SK-N-SH treated with all-trans-retinoic acid at 6 μM for 48 hours (cell line): ENCODE measurements around the gene DNAJC9.

Experiments
- ATAC-seq: fragments of 200-7000 bp; cut with Tn5 transposase; 3 replicates; pipeline ENCODE4 v1.9.1; 2020; ENCODE audit warnings: mild to moderate bottlenecking, moderate library complexity
- ARNTL ChIP-seq: fragments of 450-650 bp; formaldehyde crosslinking; IDR thresholded peaks from 2 replicates; pipeline ENCODE4 v1.5.0; 2020; ENCODE audit warnings: low read depth, mild to moderate bottlenecking, moderate library complexity, borderline replicate concordance
- BACH2 ChIP-seq: fragments of 250-450 bp; sonication (Bioruptor Pico); IDR thresholded peaks from 2 replicates; pipeline ENCODE4 v1.9.0; 2021; ENCODE audit warnings: mild to moderate bottlenecking, borderline replicate concordance
- CSDC2 ChIP-seq: fragments of 250-450 bp; sonication (Bioruptor Pico); IDR thresholded peaks from 2 replicates; pipeline ENCODE4 v1.5.0; 2020; ENCODE audit warnings: mild to moderate bottlenecking, moderate library complexity
- ESRRG ChIP-seq: fragments of 250-450 bp; sonication (Bioruptor Pico); IDR thresholded peaks from 2 replicates; pipeline ENCODE4 v1.6.1; 2021; ENCODE audit warnings: mild to moderate bottlenecking
- GLIS3 ChIP-seq: fragments of 250-450 bp; sonication (Bioruptor Pico); IDR thresholded peaks from 2 replicates; pipeline ENCODE4 v1.5.0; 2020; ENCODE audit warnings: mild to moderate bottlenecking, moderate library complexity
- ISL1 ChIP-seq: fragments of 250-450 bp; sonication (Bioruptor Pico); IDR thresholded peaks from 2 replicates; pipeline ENCODE4 v2.1.2; 2022; ENCODE audit warnings: mild to moderate bottlenecking, moderate library complexity
- OSR1 ChIP-seq: fragments of 250-450 bp; sonication (Bioruptor Pico); IDR thresholded peaks from 2 replicates; pipeline ENCODE4 v1.8.0; 2022; ENCODE audit warnings: moderate library complexity, mild to moderate bottlenecking, inconsistent platforms
- PPARA ChIP-seq: fragments of 250-450 bp; sonication (Bioruptor Pico); IDR thresholded peaks from 2 replicates; pipeline ENCODE4 v1.5.0; 2020; ENCODE audit warnings: mild to moderate bottlenecking, borderline replicate concordance
- RARB ChIP-seq: fragments of 250-450 bp; sonication (Bioruptor Pico); IDR thresholded peaks from 2 replicates; pipeline ENCODE4 v1.8.0; 2021; ENCODE audit warnings: mild to moderate bottlenecking, moderate library complexity
- SNAI2 ChIP-seq: fragments of 250-450 bp; sonication (Bioruptor Pico); IDR thresholded peaks from 2 replicates; pipeline ENCODE4 v1.5.0; 2020; ENCODE audit warnings: mild to moderate bottlenecking, moderate library complexity
- TCF4 ChIP-seq: fragments of 250-450 bp; sonication (Bioruptor Pico); IDR thresholded peaks from 2 replicates; pipeline ENCODE4 v1.8.0; 2021; ENCODE audit warnings: mild to moderate bottlenecking, moderate library complexity, borderline replicate concordance
- TOX ChIP-seq: fragments of 250-450 bp; sonication (Bioruptor Pico); IDR thresholded peaks from 2 replicates; pipeline ENCODE4 v1.8.0; 2021; ENCODE audit warnings: mild to moderate bottlenecking, moderate library complexity, borderline replicate concordance
- ZC3H10 ChIP-seq: fragments of 250-450 bp; sonication (Bioruptor Pico); IDR thresholded peaks from 2 replicates; pipeline ENCODE4 v1.5.1; 2021; ENCODE audit warnings: mild to moderate bottlenecking, moderate library complexity
- ZFP3 ChIP-seq: fragments of 250-450 bp; sonication (Bioruptor Pico); IDR thresholded peaks from 2 replicates; pipeline ENCODE4 v1.5.0; 2020; ENCODE audit warnings: mild to moderate bottlenecking, moderate library complexity
- ZFP30 ChIP-seq: fragments of 450-650 bp; formaldehyde crosslinking; IDR thresholded peaks from 2 replicates; pipeline ENCODE4 v1.5.0; 2022; ENCODE audit warnings: mild to moderate bottlenecking, moderate library complexity
- ZNF565 ChIP-seq: fragments of 450-650 bp; formaldehyde crosslinking; conservative IDR thresholded peaks from 2 replicates; pipeline ENCODE4 v1.5.0; 2020; ENCODE audit warnings: low read depth, mild to moderate bottlenecking, moderate library complexity
- ZNF70 ChIP-seq: fragments of 450-650 bp; formaldehyde crosslinking; IDR thresholded peaks from 2 replicates; pipeline ENCODE4 v1.5.0; 2020; ENCODE audit warnings: mild to moderate bottlenecking, moderate library complexity
- ZNF8 ChIP-seq: fragments of 450-650 bp; formaldehyde crosslinking; IDR thresholded peaks from 2 replicates; pipeline ENCODE4 v1.5.0; 2020; ENCODE audit warnings: mild to moderate bottlenecking, moderate library complexity
- TF ChIP-seq, protein P1 (sequence below): fragments of 250-450 bp; sonication (Bioruptor Pico); IDR thresholded peaks from 2 replicates; pipeline ENCODE4 v1.8.0; 2020; ENCODE audit warnings: mild to moderate bottlenecking, moderate library complexity, borderline replicate concordance
- TF ChIP-seq, protein P2 (sequence below): fragments of 250-450 bp; sonication (Bioruptor Pico); IDR thresholded peaks from 2 replicates; pipeline ENCODE4 v1.5.0; 2020; ENCODE audit warnings: mild to moderate bottlenecking, moderate library complexity
- TF ChIP-seq, protein P3 (sequence below): fragments of 250-450 bp; sonication (Bioruptor Pico); IDR thresholded peaks from 2 replicates; pipeline ENCODE4 v1.5.1; 2020; ENCODE audit warnings: low read depth, mild to moderate bottlenecking, moderate library complexity
- TF ChIP-seq, protein P4 (sequence below): fragments of 250-450 bp; sonication (Bioruptor Pico); IDR thresholded peaks from 2 replicates; pipeline ENCODE4 v1.8.0; 2021; ENCODE audit warnings: low read depth, mild to moderate bottlenecking, moderate library complexity, borderline replicate concordance
- TF ChIP-seq, protein P5 (sequence below): fragments of 250-450 bp; sonication (Bioruptor Pico); IDR thresholded peaks from 2 replicates; pipeline ENCODE4 v1.5.1; 2021; ENCODE audit warnings: mild to moderate bottlenecking, moderate library complexity

Gene DNAJC9

DNA sequence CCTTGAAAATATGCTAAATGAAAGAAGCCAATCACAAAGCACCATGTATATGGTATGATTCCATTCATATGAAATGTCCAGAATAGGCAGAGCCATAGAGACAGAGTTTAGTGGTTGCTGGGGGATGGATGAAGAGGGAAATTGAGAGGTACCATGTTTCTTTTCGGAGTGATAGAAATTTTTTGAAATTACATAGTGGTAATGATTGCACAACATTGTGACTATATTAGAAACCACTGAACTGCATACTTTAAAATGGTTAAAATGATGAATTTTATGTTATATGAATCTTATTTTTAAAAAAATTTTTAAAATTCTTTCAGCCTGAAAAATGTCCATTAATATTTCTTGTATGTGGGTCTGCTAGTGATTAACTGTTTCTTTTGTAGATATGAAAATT is 26.1 kb downstream of the DNAJC9 start:
- no peak for TF ChIP-seq ZNF565 (CRISPR knock-in tag)
- TF ChIP-seq ZNF70 (CRISPR knock-in tag) = no peak
- TF ChIP-seq, protein P1, sequence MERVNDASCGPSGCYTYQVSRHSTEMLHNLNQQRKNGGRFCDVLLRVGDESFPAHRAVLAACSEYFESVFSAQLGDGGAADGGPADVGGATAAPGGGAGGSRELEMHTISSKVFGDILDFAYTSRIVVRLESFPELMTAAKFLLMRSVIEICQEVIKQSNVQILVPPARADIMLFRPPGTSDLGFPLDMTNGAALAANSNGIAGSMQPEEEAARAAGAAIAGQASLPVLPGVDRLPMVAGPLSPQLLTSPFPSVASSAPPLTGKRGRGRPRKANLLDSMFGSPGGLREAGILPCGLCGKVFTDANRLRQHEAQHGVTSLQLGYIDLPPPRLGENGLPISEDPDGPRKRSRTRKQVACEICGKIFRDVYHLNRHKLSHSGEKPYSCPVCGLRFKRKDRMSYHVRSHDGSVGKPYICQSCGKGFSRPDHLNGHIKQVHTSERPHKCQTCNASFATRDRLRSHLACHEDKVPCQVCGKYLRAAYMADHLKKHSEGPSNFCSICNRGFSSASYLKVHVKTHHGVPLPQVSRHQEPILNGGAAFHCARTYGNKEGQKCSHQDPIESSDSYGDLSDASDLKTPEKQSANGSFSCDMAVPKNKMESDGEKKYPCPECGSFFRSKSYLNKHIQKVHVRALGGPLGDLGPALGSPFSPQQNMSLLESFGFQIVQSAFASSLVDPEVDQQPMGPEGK (CRISPR knock-in tag) = no peak
- no peak for TF ChIP-seq ZFP30 (CRISPR knock-in tag)
- no peak for TF ChIP-seq ISL1 (CRISPR knock-in tag)
- no peak for TF ChIP-seq RARB
- TF ChIP-seq, protein P2, sequence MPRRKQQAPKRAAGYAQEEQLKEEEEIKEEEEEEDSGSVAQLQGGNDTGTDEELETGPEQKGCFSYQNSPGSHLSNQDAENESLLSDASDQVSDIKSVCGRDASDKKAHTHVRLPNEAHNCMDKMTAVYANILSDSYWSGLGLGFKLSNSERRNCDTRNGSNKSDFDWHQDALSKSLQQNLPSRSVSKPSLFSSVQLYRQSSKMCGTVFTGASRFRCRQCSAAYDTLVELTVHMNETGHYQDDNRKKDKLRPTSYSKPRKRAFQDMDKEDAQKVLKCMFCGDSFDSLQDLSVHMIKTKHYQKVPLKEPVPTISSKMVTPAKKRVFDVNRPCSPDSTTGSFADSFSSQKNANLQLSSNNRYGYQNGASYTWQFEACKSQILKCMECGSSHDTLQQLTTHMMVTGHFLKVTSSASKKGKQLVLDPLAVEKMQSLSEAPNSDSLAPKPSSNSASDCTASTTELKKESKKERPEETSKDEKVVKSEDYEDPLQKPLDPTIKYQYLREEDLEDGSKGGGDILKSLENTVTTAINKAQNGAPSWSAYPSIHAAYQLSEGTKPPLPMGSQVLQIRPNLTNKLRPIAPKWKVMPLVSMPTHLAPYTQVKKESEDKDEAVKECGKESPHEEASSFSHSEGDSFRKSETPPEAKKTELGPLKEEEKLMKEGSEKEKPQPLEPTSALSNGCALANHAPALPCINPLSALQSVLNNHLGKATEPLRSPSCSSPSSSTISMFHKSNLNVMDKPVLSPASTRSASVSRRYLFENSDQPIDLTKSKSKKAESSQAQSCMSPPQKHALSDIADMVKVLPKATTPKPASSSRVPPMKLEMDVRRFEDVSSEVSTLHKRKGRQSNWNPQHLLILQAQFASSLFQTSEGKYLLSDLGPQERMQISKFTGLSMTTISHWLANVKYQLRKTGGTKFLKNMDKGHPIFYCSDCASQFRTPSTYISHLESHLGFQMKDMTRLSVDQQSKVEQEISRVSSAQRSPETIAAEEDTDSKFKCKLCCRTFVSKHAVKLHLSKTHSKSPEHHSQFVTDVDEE (CRISPR knock-in tag) = no peak
- no peak for TF ChIP-seq TOX (CRISPR knock-in tag)
- TF ChIP-seq PPARA (CRISPR knock-in tag) = no peak
- TF ChIP-seq OSR1 (CRISPR knock-in tag) = no peak
- no peak for TF ChIP-seq ZC3H10 (CRISPR knock-in tag)
- TF ChIP-seq ZFP3 (CRISPR knock-in tag) = no peak
- TF ChIP-seq ARNTL (CRISPR knock-in tag) = no peak
- no peak for TF ChIP-seq SNAI2 (CRISPR knock-in tag)
- TF ChIP-seq, protein P3, sequence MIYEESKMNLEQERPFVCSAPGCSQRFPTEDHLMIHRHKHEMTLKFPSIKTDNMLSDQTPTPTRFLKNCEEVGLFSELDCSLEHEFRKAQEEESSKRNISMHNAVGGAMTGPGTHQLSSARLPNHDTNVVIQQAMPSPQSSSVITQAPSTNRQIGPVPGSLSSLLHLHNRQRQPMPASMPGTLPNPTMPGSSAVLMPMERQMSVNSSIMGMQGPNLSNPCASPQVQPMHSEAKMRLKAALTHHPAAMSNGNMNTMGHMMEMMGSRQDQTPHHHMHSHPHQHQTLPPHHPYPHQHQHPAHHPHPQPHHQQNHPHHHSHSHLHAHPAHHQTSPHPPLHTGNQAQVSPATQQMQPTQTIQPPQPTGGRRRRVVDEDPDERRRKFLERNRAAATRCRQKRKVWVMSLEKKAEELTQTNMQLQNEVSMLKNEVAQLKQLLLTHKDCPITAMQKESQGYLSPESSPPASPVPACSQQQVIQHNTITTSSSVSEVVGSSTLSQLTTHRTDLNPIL (CRISPR knock-in tag) = no peak
- no peak for TF ChIP-seq CSDC2 (CRISPR knock-in tag)
- TF ChIP-seq, protein P4, sequence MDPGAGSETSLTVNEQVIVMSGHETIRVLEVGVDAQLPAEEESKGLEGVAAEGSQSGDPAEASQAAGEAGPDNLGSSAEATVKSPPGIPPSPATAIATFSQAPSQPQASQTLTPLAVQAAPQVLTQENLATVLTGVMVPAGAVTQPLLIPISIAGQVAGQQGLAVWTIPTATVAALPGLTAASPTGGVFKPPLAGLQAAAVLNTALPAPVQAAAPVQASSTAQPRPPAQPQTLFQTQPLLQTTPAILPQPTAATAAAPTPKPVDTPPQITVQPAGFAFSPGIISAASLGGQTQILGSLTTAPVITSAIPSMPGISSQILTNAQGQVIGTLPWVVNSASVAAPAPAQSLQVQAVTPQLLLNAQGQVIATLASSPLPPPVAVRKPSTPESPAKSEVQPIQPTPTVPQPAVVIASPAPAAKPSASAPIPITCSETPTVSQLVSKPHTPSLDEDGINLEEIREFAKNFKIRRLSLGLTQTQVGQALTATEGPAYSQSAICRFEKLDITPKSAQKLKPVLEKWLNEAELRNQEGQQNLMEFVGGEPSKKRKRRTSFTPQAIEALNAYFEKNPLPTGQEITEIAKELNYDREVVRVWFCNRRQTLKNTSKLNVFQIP (CRISPR knock-in tag) = no peak
- TF ChIP-seq, protein P5, sequence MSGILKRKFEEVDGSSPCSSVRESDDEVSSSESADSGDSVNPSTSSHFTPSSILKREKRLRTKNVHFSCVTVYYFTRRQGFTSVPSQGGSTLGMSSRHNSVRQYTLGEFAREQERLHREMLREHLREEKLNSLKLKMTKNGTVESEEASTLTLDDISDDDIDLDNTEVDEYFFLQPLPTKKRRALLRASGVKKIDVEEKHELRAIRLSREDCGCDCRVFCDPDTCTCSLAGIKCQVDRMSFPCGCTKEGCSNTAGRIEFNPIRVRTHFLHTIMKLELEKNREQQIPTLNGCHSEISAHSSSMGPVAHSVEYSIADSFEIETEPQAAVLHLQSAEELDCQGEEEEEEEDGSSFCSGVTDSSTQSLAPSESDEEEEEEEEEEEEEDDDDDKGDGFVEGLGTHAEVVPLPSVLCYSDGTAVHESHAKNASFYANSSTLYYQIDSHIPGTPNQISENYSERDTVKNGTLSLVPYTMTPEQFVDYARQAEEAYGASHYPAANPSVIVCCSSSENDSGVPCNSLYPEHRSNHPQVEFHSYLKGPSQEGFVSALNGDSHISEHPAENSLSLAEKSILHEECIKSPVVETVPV = no peak
- ATAC-seq = no peak

DNA sequence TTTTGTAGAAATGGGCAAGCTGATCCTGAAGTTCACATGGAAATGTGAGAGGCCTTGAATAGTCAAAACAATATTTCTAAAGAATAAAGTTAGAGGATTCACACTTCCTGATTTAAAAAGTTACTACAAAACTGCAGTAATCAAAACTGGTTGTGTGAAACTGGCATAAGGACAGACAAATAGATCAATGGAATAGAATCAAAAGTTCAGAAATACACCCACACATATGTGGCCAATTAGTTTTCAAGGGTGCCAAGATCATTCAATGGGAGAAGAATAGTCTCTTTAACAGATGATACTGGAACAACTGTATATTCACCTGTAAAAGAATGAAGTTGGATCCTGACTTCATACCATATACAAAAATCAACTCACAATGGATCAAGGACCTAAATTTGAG is 27.7 kb downstream of the DNAJC9 start:
- ATAC-seq = no peak
- TF ChIP-seq CSDC2 (CRISPR knock-in tag) = no peak
- TF ChIP-seq, protein P2 (CRISPR knock-in tag) = no peak
- no peak for TF ChIP-seq ZC3H10 (CRISPR knock-in tag)
- no peak for TF ChIP-seq OSR1 (CRISPR knock-in tag)
- TF ChIP-seq ISL1 (CRISPR knock-in tag) = no peak
- no peak for TF ChIP-seq ESRRG (CRISPR knock-in tag)
- no peak for TF ChIP-seq PPARA (CRISPR knock-in tag)
- TF ChIP-seq, protein P1 (CRISPR knock-in tag) = no peak
- TF ChIP-seq TOX (CRISPR knock-in tag) = no peak
- TF ChIP-seq, protein P3 (CRISPR knock-in tag) = no peak
- TF ChIP-seq TCF4 (CRISPR knock-in tag) = no peak
- TF ChIP-seq BACH2 = no peak
- TF ChIP-seq ZFP3 (CRISPR knock-in tag) = no peak
- no peak for TF ChIP-seq ZNF8 (CRISPR knock-in tag)
- no peak for TF ChIP-seq GLIS3
